GM12875 (cell line): Measurements from ENCODE around the gene PDZD8.

Source experiments
- H3K4me3 ChIP-seq: one replicate; pipeline ENCODE4 v1.5.1; 2011; ENCODE audit warnings: low read depth, low read length, control low read depth
- CTCF ChIP-seq: IDR thresholded peaks from 2 replicates; pipeline ENCODE4 v1.5.1; 2011; ENCODE audit warnings: low read depth, mild to moderate bottlenecking, control low read depth, inconsistent platforms, low read length, moderate library complexity, borderline replicate concordance; ENCODE audit not compliant: insufficient read depth

The PDZD8 gene

GRCh38 chr10:117408436-117409384 lies 33.5 kb upstream of the PDZD8 start:
- H3K4me3 ChIP-seq = no peak overlapping the region
- TF ChIP-seq CTCF = no peak

DNA sequence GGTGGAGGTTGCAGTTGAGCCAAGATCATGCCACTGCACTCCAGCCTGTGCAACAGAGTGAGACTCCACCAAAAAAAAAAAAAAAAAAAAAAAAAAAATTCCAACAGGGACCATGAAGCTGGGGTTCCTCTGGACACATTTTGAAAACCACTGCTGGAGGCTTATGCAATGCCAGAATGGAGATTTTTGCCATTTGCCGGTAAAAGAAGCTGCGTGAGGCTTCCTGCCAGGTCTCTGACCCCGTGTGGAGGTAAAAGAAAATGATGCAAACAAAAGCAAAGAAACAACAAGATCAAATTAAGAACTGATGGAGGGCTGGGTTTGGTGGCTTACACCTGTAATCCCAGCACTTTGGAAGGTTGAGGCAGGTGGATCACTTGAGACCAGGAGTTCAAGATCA lies 30.5 kb upstream of the PDZD8 start:
- no peak overlapping the region for H3K4me3 ChIP-seq
- TF ChIP-seq CTCF = no peak

- TF ChIP-seq CTCF = no peak
- H3K4me3 ChIP-seq = no peak overlapping the region
Measured at GRCh38 chr10:117400329-117400728, 25.1 kb upstream of the PDZD8 start.

- H3K4me3 ChIP-seq = no peak overlapping the region
- no peak for TF ChIP-seq CTCF
Measured at GRCh38 chr10:117399341-117400196, 24.3 kb upstream of the PDZD8 start.

GRCh38 chr10:117398029-117398428 lies 22.8 kb upstream of the PDZD8 start:
- no peak for TF ChIP-seq CTCF
- H3K4me3 ChIP-seq = no peak overlapping the region

GRCh38 chr10:117391436-117392205 lies 16.4 kb upstream of the PDZD8 start:
- no peak overlapping the region for H3K4me3 ChIP-seq
- no peak for TF ChIP-seq CTCF
